ENCODE results near the gene MYH14. TPM values are rescaled to one million over a fixed set of nuclear protein-coding genes. Genes with fewer than 3 reads are reported as not detected.

MYH14 gene
- total and polyA plus RNA-seq, 9 of the 15 experiments (the other 6 are each of a cell fraction or from before 2014, with no cell fraction given), result 0.04 to 0.86 (median 0.19) TPM; not detected in 2

DNA sequence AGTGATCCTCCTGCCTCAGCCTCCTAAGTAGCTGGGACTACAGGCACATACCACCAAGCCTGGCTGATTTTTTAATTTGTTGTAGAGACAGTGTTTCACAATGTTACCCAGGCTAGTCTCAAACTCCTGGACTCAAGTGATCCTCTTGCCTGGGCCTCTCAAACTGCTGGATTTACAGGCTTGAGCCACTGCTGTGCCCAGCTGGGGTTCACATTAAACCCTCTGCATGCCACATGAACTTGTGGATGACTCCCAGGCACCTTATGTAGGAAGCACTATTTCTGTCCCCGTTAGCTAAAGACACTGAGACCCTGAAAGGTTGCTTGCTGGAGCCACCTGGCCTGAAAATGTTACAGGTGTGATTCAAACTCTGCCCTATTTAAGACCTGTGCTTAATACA is 10.5 kb downstream of the MYH14 start (continued):
- TF ChIP-seq SRSF1 (IDR thresholded peaks at IDR 0.05; ENCODE audit: low read depth, low read length) (no peak), PYGO2 (tag; IDR thresholded peaks at IDR 0.05) (no peak), UBTF (IDR thresholded peaks at IDR 0.05; ENCODE audit: borderline replicate concordance in 1 of 2, low read depth in 2 of 2, low read length in 2 of 2) (no peak), RAD21 (CRISPR knock-in tag; conservative IDR thresholded peaks at IDR 0.05 in 1 of 2, IDR thresholded peaks at IDR 0.05 in 1 of 2) (no peak), POLR2B (IDR thresholded peaks at IDR 0.05; ENCODE audit: low read depth, partially characterized antibody) (no peak), DDX20 (tag; IDR thresholded peaks at IDR 0.05; ENCODE audit: low read depth) (no peak), TSC22D4 (tag; IDR thresholded peaks at IDR 0.05) (no peak), E4F1 (CRISPR knock-in tag; IDR thresholded peaks at IDR 0.05; ENCODE audit: borderline replicate concordance) (no peak)
- TF ChIP-seq, protein P1, sequence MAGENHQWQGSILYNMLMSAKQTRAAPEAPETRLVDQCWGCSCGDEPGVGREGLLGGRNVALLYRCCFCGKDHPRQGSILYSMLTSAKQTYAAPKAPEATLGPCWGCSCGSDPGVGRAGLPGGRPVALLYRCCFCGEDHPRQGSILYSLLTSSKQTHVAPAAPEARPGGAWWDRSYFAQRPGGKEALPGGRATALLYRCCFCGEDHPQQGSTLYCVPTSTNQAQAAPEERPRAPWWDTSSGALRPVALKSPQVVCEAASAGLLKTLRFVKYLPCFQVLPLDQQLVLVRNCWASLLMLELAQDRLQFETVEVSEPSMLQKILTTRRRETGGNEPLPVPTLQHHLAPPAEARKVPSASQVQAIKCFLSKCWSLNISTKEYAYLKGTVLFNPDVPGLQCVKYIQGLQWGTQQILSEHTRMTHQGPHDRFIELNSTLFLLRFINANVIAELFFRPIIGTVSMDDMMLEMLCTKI (IDR thresholded peaks at IDR 0.05; ENCODE audit: partially characterized antibody), result no peak

All from K562 (cell line).